Measurements from ENCODE around the gene FTCD.

GRCh38 chr21:46146856-46147255, 8.5 kb downstream of the FTCD start:
- TF ChIP-seq CTCF (IDR thresholded peaks at IDR 0.05) (no peak), POLR2A (IDR thresholded peaks at IDR 0.05) (no peak)

Data from right lobe of liver (tissue), 4 donors.